ENCODE measurements around the gene FOXD2. TPM values are rescaled to one million over a fixed set of nuclear protein-coding genes. Genes with fewer than 3 reads are reported as not detected.

The FOXD2 gene
- total and polyA plus RNA-seq, 2 donors (not counting 1 experiment from before 2014, with no cell fraction given) = 0.19 to 0.83 TPM

DNA sequence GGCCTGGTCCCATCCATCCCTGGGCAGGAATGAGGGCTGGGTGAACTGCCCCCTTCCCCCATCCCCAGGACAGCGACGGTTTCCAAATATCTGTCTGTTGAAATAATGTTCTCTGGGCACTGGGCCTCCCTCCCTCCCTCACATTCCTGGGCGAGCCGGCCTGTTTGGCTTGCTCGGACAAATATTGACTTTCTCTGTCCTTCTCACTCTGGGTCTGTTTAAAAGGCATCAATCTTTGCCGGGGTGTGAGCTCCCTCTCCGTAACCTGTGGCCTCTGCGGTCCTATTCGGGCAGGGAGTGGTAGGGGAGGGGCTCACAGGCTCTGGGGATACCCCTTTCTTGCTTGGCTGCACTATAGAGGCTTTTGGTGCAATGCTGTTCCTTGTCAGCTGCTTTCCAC lies 40.2 kb downstream of the FOXD2 start:
- Histone ChIP-seq H3K79me2 (ENCODE audit: control insufficient read depth, insufficient read depth, low read length) (no peaks in the 10 kb centered on the region), H3K27me3 (ENCODE audit: control insufficient read depth, insufficient read depth, low read length) (no peaks in the 10 kb centered on the region), H4K20me1 (ENCODE audit: control insufficient read depth, extremely low read depth, insufficient read depth, low read length) (no peaks in the 10 kb centered on the region), H3K36me3 (ENCODE audit: control insufficient read depth, insufficient read depth, low read length) (no peaks in the 10 kb centered on the region), H3K4me3 (replicated peaks in 1 of 4; ENCODE audit: control extremely low read depth in 1 of 4, insufficient read depth in 1 of 4, low read depth in 3 of 4, low read length in 4 of 4) (no peak overlapping the region), H3K9me3 (ENCODE audit: control insufficient read depth, insufficient read depth, low read depth, low read length) (no peaks in the 10 kb centered on the region), H3K4me2 (ENCODE audit: extremely low read depth, insufficient read depth, low read length) (no peak overlapping the region), H2AFZ (ENCODE audit: low read length) (no peak overlapping the region), H3K27ac (ENCODE audit: insufficient read depth, low read length) (no peak overlapping the region), H3K9ac (ENCODE audit: insufficient read depth, low read length) (no peak overlapping the region), H3K4me1 (ENCODE audit: control insufficient read depth, extremely low read depth, insufficient read depth, low read length) (no peaks in the 10 kb centered on the region)
- DNase-seq (ENCODE audit: low read depth in 2 of 2) = no peak
- TF ChIP-seq CTCF (conservative IDR thresholded peaks at IDR 0.05 in 1 of 2, IDR thresholded peaks at IDR 0.05 in 1 of 2; ENCODE audit: low read depth in 1 of 2, low read length in 2 of 2) = no peak

- no peaks in the 10 kb centered on the region for H4K20me1 ChIP-seq (ENCODE audit: control insufficient read depth, extremely low read depth, insufficient read depth, low read length)
- H3K36me3 ChIP-seq (ENCODE audit: control insufficient read depth, insufficient read depth, low read length) = no peaks in the 10 kb centered on the region
- H2AFZ ChIP-seq (ENCODE audit: low read length) = no peak overlapping the region
- no peak overlapping the region for H3K9ac ChIP-seq (ENCODE audit: insufficient read depth, low read length)
- no peaks in the 10 kb centered on the region for H3K9me3 ChIP-seq (ENCODE audit: control insufficient read depth, insufficient read depth, low read depth, low read length)
- DNase-seq (ENCODE audit: low read depth in 2 of 2) = no peak
- no peaks in the 10 kb centered on the region for H3K27me3 ChIP-seq (ENCODE audit: control insufficient read depth, insufficient read depth, low read length)
- no peak overlapping the region for H3K27ac ChIP-seq (ENCODE audit: insufficient read depth, low read length)
- no peaks in the 10 kb centered on the region for H3K4me1 ChIP-seq (ENCODE audit: control insufficient read depth, extremely low read depth, insufficient read depth, low read length)
- H3K4me2 ChIP-seq (ENCODE audit: extremely low read depth, insufficient read depth, low read length) = no peak overlapping the region
- no peak overlapping the region for H3K4me3 ChIP-seq (replicated peaks in 1 of 4; ENCODE audit: control extremely low read depth in 1 of 4, insufficient read depth in 1 of 4, low read depth in 3 of 4, low read length in 4 of 4)
- no peaks in the 10 kb centered on the region for H3K79me2 ChIP-seq (ENCODE audit: control insufficient read depth, insufficient read depth, low read length)
- no peak for TF ChIP-seq CTCF (conservative IDR thresholded peaks at IDR 0.05 in 1 of 2, IDR thresholded peaks at IDR 0.05 in 1 of 2; ENCODE audit: low read depth in 1 of 2, low read length in 2 of 2)
- TF ChIP-seq EZH2 (IDR thresholded peaks at IDR 0.05; ENCODE audit: low read length, missing control alignments) = no peak
Measured at GRCh38 chr1:47479664-47480063, 41.8 kb downstream of the FOXD2 start.

DNA sequence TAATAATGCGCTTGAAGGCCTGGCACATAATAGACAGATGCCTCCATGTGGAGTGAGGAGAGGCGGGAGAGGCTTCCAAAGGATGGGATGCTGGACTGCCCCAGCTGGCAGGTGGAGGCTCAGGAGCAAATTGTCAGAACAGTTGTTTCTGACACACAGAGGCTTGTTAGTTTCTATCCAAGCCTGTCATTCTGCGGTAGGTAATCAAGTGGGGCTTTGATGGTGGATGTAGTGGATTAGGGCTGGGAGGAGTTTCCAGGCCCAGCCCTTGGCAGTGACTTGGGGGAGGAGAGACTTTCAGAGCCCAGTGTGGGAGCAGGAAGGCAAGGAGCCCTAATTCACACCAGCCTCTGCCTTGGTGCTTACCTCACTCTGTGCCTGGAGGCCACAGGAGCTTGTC lies 44.1 kb downstream of the FOXD2 start:
- no peaks in the 10 kb centered on the region for H3K36me3 ChIP-seq (ENCODE audit: control insufficient read depth, insufficient read depth, low read length)
- no peaks in the 10 kb centered on the region for H3K4me1 ChIP-seq (ENCODE audit: control insufficient read depth, extremely low read depth, insufficient read depth, low read length)
- no peaks in the 10 kb centered on the region for H4K20me1 ChIP-seq (ENCODE audit: control insufficient read depth, extremely low read depth, insufficient read depth, low read length)
- no peaks in the 10 kb centered on the region for H3K9me3 ChIP-seq (ENCODE audit: control insufficient read depth, insufficient read depth, low read depth, low read length)
- no peak overlapping the region for H3K4me3 ChIP-seq (replicated peaks in 1 of 4; ENCODE audit: control extremely low read depth in 1 of 4, insufficient read depth in 1 of 4, low read depth in 3 of 4, low read length in 4 of 4)
- no peak for DNase-seq (ENCODE audit: low read depth in 2 of 2)
- H3K27me3 ChIP-seq (ENCODE audit: control insufficient read depth, insufficient read depth, low read length) = no peaks in the 10 kb centered on the region
- no peak for TF ChIP-seq CTCF (conservative IDR thresholded peaks at IDR 0.05 in 1 of 2, IDR thresholded peaks at IDR 0.05 in 1 of 2; ENCODE audit: low read depth in 1 of 2, low read length in 2 of 2)
- TF ChIP-seq EZH2 (IDR thresholded peaks at IDR 0.05; ENCODE audit: low read length, missing control alignments) = no peak
- no peak overlapping the region for H3K9ac ChIP-seq (ENCODE audit: insufficient read depth, low read length)
- H2AFZ ChIP-seq (ENCODE audit: low read length) = no peak overlapping the region
- no peak overlapping the region for H3K4me2 ChIP-seq (ENCODE audit: extremely low read depth, insufficient read depth, low read length)
- H3K79me2 ChIP-seq (ENCODE audit: control insufficient read depth, insufficient read depth, low read length) = no peaks in the 10 kb centered on the region
- no peak overlapping the region for H3K27ac ChIP-seq (ENCODE audit: insufficient read depth, low read length)
